WTC11 (cell line): ENCODE measurements around the gene USP28.

Experiments
- CREM ChIP-seq: sonication (generic); formaldehyde crosslinking; IDR thresholded peaks from 2 replicates; pipeline ENCODE4 v1.8.1; 2022; ENCODE audit warnings: mild to moderate bottlenecking, missing genetic modification reagents, moderate library complexity
- TF ChIP-seq, protein P1 (sequence below): fragments of 200-600 bp; IDR thresholded peaks from 2 replicates; pipeline ENCODE4 v1.8.0; 2022; ENCODE audit warnings: antibody characterized with exemption
- TF ChIP-seq, protein P2 (sequence below): sonication (generic); formaldehyde crosslinking; IDR thresholded peaks from 2 replicates; pipeline ENCODE4 v1.8.1; 2023; ENCODE audit warnings: mild to moderate bottlenecking, moderate library complexity, missing genetic modification reagents

DNA sequence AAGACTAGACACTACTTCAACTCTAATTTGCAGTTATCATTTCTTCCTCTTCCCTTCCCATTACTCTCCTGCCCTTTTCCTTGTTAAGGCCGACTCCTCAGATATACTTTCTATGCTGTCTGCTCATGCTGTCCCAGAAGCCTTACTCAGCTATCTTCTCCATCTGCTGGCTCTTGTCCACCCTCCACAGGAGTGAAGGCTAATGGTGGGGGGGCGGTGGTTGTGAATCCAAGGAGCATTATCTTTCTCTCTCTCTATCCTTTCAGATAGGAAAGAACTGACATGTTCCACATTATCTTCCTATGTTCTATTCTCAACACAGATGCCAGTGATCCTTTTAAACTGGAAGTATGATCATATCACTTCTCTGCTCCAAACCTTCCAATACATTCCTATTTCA lies 37.4 kb downstream of the USP28 start:
- TF ChIP-seq, protein P1, sequence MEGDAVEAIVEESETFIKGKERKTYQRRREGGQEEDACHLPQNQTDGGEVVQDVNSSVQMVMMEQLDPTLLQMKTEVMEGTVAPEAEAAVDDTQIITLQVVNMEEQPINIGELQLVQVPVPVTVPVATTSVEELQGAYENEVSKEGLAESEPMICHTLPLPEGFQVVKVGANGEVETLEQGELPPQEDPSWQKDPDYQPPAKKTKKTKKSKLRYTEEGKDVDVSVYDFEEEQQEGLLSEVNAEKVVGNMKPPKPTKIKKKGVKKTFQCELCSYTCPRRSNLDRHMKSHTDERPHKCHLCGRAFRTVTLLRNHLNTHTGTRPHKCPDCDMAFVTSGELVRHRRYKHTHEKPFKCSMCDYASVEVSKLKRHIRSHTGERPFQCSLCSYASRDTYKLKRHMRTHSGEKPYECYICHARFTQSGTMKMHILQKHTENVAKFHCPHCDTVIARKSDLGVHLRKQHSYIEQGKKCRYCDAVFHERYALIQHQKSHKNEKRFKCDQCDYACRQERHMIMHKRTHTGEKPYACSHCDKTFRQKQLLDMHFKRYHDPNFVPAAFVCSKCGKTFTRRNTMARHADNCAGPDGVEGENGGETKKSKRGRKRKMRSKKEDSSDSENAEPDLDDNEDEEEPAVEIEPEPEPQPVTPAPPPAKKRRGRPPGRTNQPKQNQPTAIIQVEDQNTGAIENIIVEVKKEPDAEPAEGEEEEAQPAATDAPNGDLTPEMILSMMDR, result no peak
- TF ChIP-seq CREM (CRISPR knock-in tag), result no peak
- TF ChIP-seq, protein P2, sequence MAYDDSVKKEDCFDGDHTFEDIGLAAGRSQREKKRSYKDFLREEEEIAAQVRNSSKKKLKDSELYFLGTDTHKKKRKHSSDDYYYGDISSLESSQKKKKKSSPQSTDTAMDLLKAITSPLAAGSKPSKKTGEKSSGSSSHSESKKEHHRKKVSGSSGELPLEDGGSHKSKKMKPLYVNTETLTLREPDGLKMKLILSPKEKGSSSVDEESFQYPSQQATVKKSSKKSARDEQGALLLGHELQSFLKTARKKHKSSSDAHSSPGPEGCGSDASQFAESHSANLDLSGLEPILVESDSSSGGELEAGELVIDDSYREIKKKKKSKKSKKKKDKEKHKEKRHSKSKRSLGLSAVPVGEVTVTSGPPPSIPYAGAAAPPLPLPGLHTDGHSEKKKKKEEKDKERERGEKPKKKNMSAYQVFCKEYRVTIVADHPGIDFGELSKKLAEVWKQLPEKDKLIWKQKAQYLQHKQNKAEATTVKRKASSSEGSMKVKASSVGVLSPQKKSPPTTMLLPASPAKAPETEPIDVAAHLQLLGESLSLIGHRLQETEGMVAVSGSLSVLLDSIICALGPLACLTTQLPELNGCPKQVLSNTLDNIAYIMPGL (CRISPR knock-in tag), result no peak
